NCI-H345 (cell line): ENCODE measurements around the gene DUSP9.
"Not testable (repeated sequence)": the region's sequence is repeated elsewhere in the genome, so short reads cannot be mapped to it uniquely, and the experiment has no call there.

Experiments used
- DNase-seq: peaks from one replicate; lab custom pipeline; 2025; lab: John Stamatoyannopoulos, UW

Gene DUSP9

DNA sequence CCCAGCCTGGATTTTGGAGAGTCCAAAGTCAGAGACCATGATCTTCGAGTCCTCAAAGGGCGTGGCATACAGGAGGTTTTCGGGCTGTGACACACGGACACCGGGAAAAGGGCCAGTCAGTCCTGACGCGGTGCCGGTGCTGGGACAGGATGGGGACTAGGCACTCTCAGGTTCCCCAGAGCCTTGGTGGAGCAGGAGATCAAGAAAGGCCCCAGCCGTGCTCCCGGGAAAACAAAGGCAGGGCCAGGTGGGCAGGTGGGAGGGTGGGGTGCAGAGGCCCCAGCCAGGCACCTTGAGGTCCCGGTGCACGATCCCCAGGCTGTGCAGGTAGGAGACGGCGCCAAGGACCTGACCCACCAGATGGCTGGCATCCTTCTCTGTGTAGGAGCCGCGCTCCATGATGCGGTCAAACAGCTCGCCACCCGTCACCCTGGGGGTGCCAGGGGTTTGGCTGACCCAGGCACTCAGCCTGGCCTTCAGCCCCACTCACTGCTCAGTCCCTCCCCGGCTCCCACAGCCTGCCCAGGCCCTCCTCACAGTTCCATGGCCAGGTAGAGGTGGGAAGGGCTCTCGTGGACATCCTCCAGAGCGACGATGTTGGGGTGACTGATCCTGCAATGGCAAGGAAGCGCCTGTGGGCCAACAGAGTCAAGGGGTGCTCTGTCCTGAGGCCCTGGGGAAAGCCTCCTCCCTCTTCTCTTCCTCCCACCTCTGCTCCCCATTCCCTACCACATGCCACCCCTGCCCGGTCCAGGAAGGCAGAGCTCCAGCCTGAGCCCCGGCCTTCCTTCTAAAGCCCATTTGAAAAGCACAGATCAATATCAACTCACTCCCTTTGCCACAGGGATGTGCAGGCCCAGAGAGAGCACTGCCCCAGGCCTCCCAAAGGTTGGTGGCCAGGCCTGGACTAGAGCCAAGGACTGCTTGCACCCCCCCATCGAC lies 24.9 kb downstream of the DUSP9 start:
- no peak for DNase-seq

GRCh38 chrX:153672531-153673427 lies 25.8 kb downstream of the DUSP9 start:
- DNase-seq, result no peak

GRCh38 chrX:153673428-153674218 lies 26.6 kb downstream of the DUSP9 start, which contains the start of gene PNCK:
Gene PNCK, minus strand, starts transcription at chrX:153673813. Its CDS starts 737 bp downstream, at chrX:153673076.
- no peak for DNase-seq

- DNase-seq, result no peak
Measured at GRCh38 chrX:153674219-153674851, 27.3 kb downstream of the DUSP9 start.

- no peak for DNase-seq
Measured at GRCh38 chrX:153681175-153681574, 34.2 kb downstream of the DUSP9 start.

GRCh38 chrX:153683486-153683885 lies 36.5 kb downstream of the DUSP9 start:
- not testable (repeated sequence) for DNase-seq

GRCh38 chrX:153684467-153685155 lies 37.6 kb downstream of the DUSP9 start:
- DNase-seq, result no peak

GRCh38 chrX:153685156-153685536 lies 38.1 kb downstream of the DUSP9 start:
- no peak for DNase-seq

GRCh38 chrX:153685751-153686696 lies 39.0 kb downstream of the DUSP9 start:
- no peak for DNase-seq

DNA sequence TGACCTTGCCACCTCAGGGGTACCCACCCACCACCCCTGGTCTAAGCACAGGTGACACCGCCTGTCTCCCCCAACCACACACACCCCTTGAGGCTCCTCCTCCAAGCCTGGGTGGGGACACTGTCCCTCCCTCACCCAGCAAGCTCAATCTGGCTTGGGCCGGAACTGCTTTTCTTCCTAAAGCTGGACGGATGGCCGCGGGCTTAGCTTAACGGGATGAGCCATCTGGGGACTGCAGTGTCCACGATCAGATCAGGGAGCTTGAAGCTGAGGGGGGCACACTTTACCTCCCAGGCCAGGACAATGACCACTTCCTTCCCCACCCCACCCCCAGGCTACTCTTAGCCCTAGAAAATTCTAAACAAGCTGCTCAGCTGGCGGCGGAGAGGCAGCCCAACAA lies 39.7 kb downstream of the DUSP9 start:
- no peak for DNase-seq

- peak; percentile 73 for DNase-seq
Measured at GRCh38 chrX:153687121-153688039, 40.4 kb downstream of the DUSP9 start, which contains the start of gene SLC6A8. Gene SLC6A8, plus strand, starts transcription at chrX:153687926. Its CDS starts 649 bp downstream, at chrX:153688575.

DNA sequence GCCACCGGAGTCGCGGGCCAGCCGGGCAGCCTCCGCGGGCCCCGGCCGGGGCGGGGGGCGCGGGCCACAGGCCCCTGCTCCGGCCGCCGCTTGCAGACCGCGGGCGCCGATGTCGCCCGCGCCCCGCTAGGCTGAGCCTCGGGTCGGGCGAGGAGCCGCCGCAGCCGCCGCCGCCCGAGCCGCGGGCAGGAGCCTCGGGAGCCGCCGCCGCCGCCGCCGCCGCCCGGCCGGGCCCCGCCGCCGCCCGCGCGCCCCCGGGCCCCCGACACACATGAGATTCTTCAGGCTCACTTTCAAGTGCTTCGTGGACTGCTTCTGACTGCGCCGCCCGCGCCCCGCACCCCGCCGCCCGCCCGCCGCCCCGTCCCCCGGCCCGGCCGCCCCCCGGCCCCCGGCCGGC lies 41.1 kb downstream of the DUSP9 start:
- DNase-seq, result no peak

DNA sequence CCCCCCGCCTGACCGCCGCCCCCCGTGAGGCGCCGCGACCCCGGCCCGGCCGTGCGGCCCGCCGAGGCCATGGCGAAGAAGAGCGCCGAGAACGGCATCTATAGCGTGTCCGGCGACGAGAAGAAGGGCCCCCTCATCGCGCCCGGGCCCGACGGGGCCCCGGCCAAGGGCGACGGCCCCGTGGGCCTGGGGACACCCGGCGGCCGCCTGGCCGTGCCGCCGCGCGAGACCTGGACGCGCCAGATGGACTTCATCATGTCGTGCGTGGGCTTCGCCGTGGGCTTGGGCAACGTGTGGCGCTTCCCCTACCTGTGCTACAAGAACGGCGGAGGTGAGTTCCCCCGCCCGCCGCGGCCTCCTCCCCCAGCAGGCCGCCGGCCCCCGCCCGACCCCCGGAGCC lies 41.5 kb downstream of the DUSP9 start:
- no peak for DNase-seq

DNA sequence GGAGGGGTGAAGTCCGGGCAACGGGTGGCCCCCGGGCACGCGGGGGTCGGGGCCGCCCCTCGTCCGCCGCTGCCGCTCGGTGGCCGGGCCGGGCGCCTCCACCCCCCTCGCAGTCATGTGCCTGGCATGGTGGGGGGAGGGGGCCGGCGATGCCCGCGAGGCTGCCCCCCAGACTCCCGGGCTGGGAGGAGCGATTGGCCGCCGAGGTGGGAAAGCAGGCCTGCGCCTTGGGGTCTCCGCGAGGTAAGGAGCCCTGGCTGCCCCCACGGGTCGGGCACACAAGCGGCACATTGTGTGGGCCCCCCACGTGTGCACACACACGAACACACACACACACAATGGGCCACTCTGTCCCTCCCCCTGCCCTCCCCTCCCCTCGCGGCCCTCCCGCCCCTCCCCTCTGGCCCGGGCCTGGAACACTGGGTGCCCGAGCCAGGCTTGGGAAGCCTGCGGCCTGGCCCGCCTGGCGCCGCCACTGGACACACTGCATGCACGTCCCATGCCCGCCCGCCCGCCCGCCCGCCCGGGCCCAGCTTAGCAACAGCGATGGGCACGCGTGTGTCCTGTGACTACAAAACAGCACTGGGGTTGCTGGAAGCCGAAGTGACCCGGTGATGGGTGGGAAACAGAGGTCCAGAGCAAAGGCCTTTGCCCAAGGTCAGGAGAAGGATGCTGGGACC lies 42.0 kb downstream of the DUSP9 start:
- no peak for DNase-seq

GRCh38 chrX:153689654-153690465 lies 42.9 kb downstream of the DUSP9 start:
- DNase-seq, result no peak

DNA sequence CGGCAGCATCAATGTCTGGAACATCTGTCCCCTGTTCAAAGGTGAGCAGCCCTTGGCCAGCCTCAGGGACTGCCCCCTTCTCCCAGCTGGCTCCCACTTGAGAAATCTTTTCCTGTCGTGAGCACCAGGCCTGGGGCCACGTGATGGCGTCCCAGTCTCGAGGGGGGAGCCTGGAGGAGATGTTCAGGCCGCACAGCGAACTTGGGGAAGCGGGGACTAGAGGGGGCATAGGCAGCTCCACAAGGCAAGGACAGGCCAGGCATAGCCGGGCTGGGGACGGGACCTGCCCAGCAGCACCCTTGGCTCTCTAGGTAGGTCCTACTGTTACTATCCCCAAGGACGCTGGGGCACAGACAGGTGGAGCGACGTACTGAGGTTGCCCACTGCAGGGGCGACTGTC lies 43.5 kb downstream of the DUSP9 start:
- no peak for DNase-seq
